Ovary (tissue), 3 donors: ENCODE measurements around the gene RIN3.

Experiments
- EP300 ChIP-seq: sonication (generic); formaldehyde crosslinking; IDR thresholded peaks from one replicate; pipeline ENCODE4 v1.6.1; 2017; ENCODE audit warnings: antibody characterized with exemption
- POLR2A ChIP-seq: fragments of 450-650 bp; IDR thresholded peaks from one replicate; pipeline ENCODE4 v1.6.1; 2017; ENCODE audit warnings: antibody characterized with exemption, mild to moderate bottlenecking, moderate library complexity
- TF ChIP-seq, protein P1 (sequence below), 3 donors: fragments of 450-650 bp in 2 of 3; fragments of 200-600 bp in 1 of 3; IDR thresholded peaks; one replicate each; pipeline versions ENCODE4 v1.5.1 to v1.8.0; 2016 to 2022; ENCODE audit warnings: antibody characterized with exemption in 3 of 3, mild to moderate bottlenecking in 1 of 3
- donor health status: DM: no; HTN: no; CAD: no.

- no peak for TF ChIP-seq EP300
- no peak for TF ChIP-seq POLR2A
- TF ChIP-seq, protein P1, sequence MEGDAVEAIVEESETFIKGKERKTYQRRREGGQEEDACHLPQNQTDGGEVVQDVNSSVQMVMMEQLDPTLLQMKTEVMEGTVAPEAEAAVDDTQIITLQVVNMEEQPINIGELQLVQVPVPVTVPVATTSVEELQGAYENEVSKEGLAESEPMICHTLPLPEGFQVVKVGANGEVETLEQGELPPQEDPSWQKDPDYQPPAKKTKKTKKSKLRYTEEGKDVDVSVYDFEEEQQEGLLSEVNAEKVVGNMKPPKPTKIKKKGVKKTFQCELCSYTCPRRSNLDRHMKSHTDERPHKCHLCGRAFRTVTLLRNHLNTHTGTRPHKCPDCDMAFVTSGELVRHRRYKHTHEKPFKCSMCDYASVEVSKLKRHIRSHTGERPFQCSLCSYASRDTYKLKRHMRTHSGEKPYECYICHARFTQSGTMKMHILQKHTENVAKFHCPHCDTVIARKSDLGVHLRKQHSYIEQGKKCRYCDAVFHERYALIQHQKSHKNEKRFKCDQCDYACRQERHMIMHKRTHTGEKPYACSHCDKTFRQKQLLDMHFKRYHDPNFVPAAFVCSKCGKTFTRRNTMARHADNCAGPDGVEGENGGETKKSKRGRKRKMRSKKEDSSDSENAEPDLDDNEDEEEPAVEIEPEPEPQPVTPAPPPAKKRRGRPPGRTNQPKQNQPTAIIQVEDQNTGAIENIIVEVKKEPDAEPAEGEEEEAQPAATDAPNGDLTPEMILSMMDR (IDR thresholded peaks at IDR 0.05) = no peak
These were observed 179.2 kb downstream of the RIN3 start for GRCh38 chr14:92692822-92693226.
